K562 (cell line): ENCODE results near the gene KLK1. TPM values are rescaled to one million over a fixed set of nuclear protein-coding genes. Genes with fewer than 3 reads are reported as not detected.

Experiments
- ATAC-seq: fragments of 200-7000 bp; cut with Tn5 transposase; 3 replicates; pipeline ENCODE4 v1.9.1; 2020; ENCODE audit warnings: moderate library complexity
- BruUV-seq: library from RNA; stranded (reverse); fragments of 400-500 nt; replicated peaks from 2 replicates; lab custom pipeline; 2021; lab: Mats Ljungman, UMichigan
- CTCF ChIA-PET: fragments of 300-600 bp; formaldehyde crosslinking; extraction: SDS; loops from one replicate; lab custom pipeline; 2021; ENCODE audit warnings: low intra/inter-chr PET ratio; lab: Yijun Ruan, JAX
- POLR2A ChIA-PET: fragments of 300-600, 350-650 bp; sonication (Branson Sonifier 250); formaldehyde crosslinking; extraction: SDS; loops from one replicate; lab custom pipeline; 2021; ENCODE audit warnings: antibody characterized with exemption, inconsistent platforms; lab: Yijun Ruan, JAX
- DNase-seq, 4 experiments: peaks; one replicate each; pipeline versions ENCODE4 v3.0.0 to v3.0.0-alpha.2; 2011 to 2018; ENCODE audit warnings: low spot score in 3 of 4, mixed read lengths in 3 of 4; ENCODE audit errors: extremely low read depth in 1 of 4
- FAIRE-seq: peaks from 2 replicates; lab custom pipeline; 2011; peaks lifted over from hg19 to GRCh38; lab: Jason Lieb, UNC
- H2AFZ ChIP-seq: 2 replicates; pipeline ENCODE4 v1.6.0; 2011; ENCODE audit warnings: low read depth, low read length, control low read depth, inconsistent platforms
- H3K27ac ChIP-seq: fragments of 200-600 bp; 3 replicates; pipeline ENCODE4 v1.8.0; 2011; ENCODE audit warnings: low read depth, mild to moderate bottlenecking, control low read depth, inconsistent platforms, low read length, moderate library complexity, mixed read lengths; ENCODE audit errors: extremely low read depth
- H3K27me3 ChIP-seq, 2 experiments: fragments of 300-600 bp in 1 of 2; 2 replicates in 1 of 2; 3 replicates in 1 of 2; pipeline versions ENCODE4 v1.6.0 to v1.8.0; 2011; ENCODE audit warnings: inconsistent platforms in 2 of 2, low read length in 2 of 2, mild to moderate bottlenecking in 1 of 2, mixed read lengths in 1 of 2, moderate library complexity in 1 of 2; ENCODE audit not compliant: control insufficient read depth in 2 of 2, insufficient read depth in 2 of 2
- H3K36me3 ChIP-seq: fragments of 300-600 bp; 3 replicates; pipeline ENCODE4 v1.8.0; 2011; ENCODE audit warnings: mild to moderate bottlenecking, low read length, inconsistent platforms; ENCODE audit not compliant: control insufficient read depth, insufficient read depth
- H3K4me1 ChIP-seq, 2 experiments: fragments of 200-600 bp in 1 of 2; replicated peaks in 1 of 2; 2 replicates in 1 of 2; 3 replicates in 1 of 2; pipeline versions ENCODE4 v1.5.1 to v1.8.0; 2011; ENCODE audit warnings: inconsistent platforms in 2 of 2, low read length in 2 of 2, mild to moderate bottlenecking in 1 of 2, mixed read lengths in 1 of 2, moderate library complexity in 1 of 2; ENCODE audit not compliant: control insufficient read depth in 2 of 2, insufficient read depth in 2 of 2
- H3K4me2 ChIP-seq: 2 replicates; pipeline ENCODE4 v1.6.1; 2011; ENCODE audit warnings: low read length, control low read depth, inconsistent platforms, mixed read lengths; ENCODE audit not compliant: insufficient read depth
- H3K4me3 ChIP-seq: fragments of 200-600 bp; sonication (generic), shearing (Covaris generic); 2 replicates; pipeline ENCODE4 v1.5.1; 2016; ENCODE audit warnings: control low read depth, inconsistent platforms
- H3K79me2 ChIP-seq: fragments of 200-600 bp; 3 replicates; pipeline ENCODE4 v1.8.0; 2011; ENCODE audit warnings: low read length, inconsistent platforms; ENCODE audit not compliant: control insufficient read depth, insufficient read depth
- H3K9ac ChIP-seq, 2 experiments: 2 replicates each; pipeline versions ENCODE4 v1.6.0 to v1.6.1; 2011; ENCODE audit warnings: low read depth in 2 of 2, low read length in 2 of 2, control low read depth in 1 of 2, inconsistent platforms in 1 of 2, mild to moderate bottlenecking in 1 of 2, mixed read lengths in 1 of 2; ENCODE audit not compliant: insufficient read depth in 1 of 2
- H3K9me1 ChIP-seq: one replicate; pipeline ENCODE4 v1.6.0; 2011; ENCODE audit warnings: inconsistent platforms, mild to moderate bottlenecking, low read length, moderate library complexity; ENCODE audit not compliant: control insufficient read depth, insufficient read depth
- H3K9me3 ChIP-seq: replicated peaks from 2 replicates; pipeline ENCODE4 v1.5.1; 2011; ENCODE audit warnings: low read depth, low read length, inconsistent platforms; ENCODE audit not compliant: control insufficient read depth, insufficient read depth
- H4K20me1 ChIP-seq: replicated peaks from 2 replicates; pipeline ENCODE4 v1.6.1; 2011; ENCODE audit warnings: low read length, inconsistent platforms, mixed read lengths; ENCODE audit not compliant: control insufficient read depth, insufficient read depth
- ETS2 ChIP-seq: IDR thresholded peaks from 2 replicates; pipeline ENCODE4 v1.6.1; 2016; ENCODE audit warnings: borderline replicate concordance, missing genetic modification characterization, mild to moderate bottlenecking, moderate library complexity, missing compliant biosample characterization; ENCODE audit not compliant: poor library complexity, severe bottlenecking
- MTF1 ChIP-seq: fragments of 250-450 bp; sonication (Bioruptor Pico); IDR thresholded peaks from 2 replicates; pipeline ENCODE4 v1.9.0; 2021; ENCODE audit warnings: moderate library complexity, mild to moderate bottlenecking, inconsistent platforms, borderline replicate concordance
- NUFIP1 ChIP-seq: fragments of 450-650 bp; IDR thresholded peaks from 2 replicates; pipeline ENCODE4 v1.6.1; 2018; ENCODE audit not compliant: partially characterized antibody
- TAL1 ChIP-seq: fragments of 450-650 bp; IDR thresholded peaks from 2 replicates; pipeline ENCODE4 v1.6.1; 2016; ENCODE audit warnings: mild to moderate bottlenecking
- WGBS: fragments of 100-300 bp; shearing (Covaris generic); methylation state at CpG from one replicate; pipeline ENCODE4 v1.1.6; 2016; ENCODE audit warnings: low coverage, mixed read lengths; ENCODE audit not compliant: insufficient coverage; ENCODE audit errors: missing lambda C conversion rate; 5-methylcytosine and 5-hydroxymethylcytosine counted together
- in situ Hi-C: fragments of 300-500 bp; cut with MboI; formaldehyde crosslinking; loops from 4 replicates; pipeline ENCODE4 v1.15.0; 2018; ENCODE audit warnings: inconsistent platforms, mixed read lengths
- intact Hi-C: fragments of 100-400 bp; cut with micrococcal nuclease; formaldehyde crosslinking; loops from 2 replicates; pipeline ENCODE4 v1.14.2; 2022
- polyA plus RNA-seq, 8 experiments: library from polyadenylated mRNA; depleted of rRNA in 4 of 8; stranded (reverse) in 5 of 8; unstranded in 3 of 8; fragments of >200 nt; fragmentation: Nextera tagmentation in 2 of 8; fragmentation: Illumina TruSeq in 1 of 8; extraction: Ambion mirVana in 2 of 8; extraction: Trizol in 1 of 8; gene quantifications; 2 replicates each; pipeline versions ENCODE4 v1.2.1 to v1.2.3, GENCODE V29; 2011 to 2014; ENCODE audit warnings: inconsistent platforms in 1 of 8, missing spikeins in 1 of 8
- total RNA-seq, 7 experiments: library from RNA; depleted of rRNA in 6 of 7; stranded (reverse); fragments of >200 nt in 6 of 7; fragmentation: Illumina TruSeq in 2 of 7; extraction: Trizol in 2 of 7; gene quantifications; 2 replicates each; pipeline versions ENCODE4 v1.2.1 to v1.2.3, GENCODE V29; 2011 to 2021; ENCODE audit warnings: low replicate concordance in 1 of 7
- TF ChIP-seq, protein P1 (sequence below): fragments of 450-650 bp; IDR thresholded peaks from 2 replicates; pipeline ENCODE4 v1.7.0; 2016; ENCODE audit warnings: borderline replicate concordance
- TF ChIP-seq, protein P2 (sequence below): fragments of 450-650 bp; formaldehyde crosslinking; IDR thresholded peaks from 2 replicates; pipeline ENCODE4 v1.4.0; 2020; ENCODE audit warnings: mild to moderate bottlenecking, moderate library complexity
- TF ChIP-seq, protein P3 (sequence below): fragments of 200-800 bp; sonication (Bioruptor generic); IDR thresholded peaks from 2 replicates; pipeline ENCODE4 v1.6.1; 2016; ENCODE audit warnings: missing genetic modification characterization, missing compliant biosample characterization

KLK1 gene
- total and polyA plus RNA-seq, 9 of the 15 experiments (the other 6 are each of a cell fraction or from before 2014, with no cell fraction given) = 0.87 to 15.4 (median 9.1) TPM

DNA sequence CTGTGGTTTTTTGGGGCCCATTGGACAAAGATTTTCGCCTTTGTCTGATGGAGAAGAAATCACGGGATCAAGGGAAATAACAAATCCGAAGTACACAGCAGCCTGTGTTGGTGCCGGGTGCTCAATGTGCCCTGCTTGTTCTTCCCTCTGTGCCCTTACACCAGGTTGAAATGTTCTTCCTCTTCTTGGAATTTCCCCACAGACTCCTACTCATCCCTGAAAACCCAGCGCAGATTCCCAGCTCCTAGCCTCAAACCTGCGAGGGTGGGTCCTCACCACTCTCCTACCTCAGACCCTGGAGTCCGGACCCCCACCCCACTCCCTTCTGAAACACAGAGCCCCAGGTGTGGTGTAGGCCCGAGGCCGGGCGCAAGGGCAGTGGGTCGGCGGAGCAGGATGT, 38.3 kb downstream of the KLK1 start:
- BruUV-seq = no TSS peak
- intact Hi-C loops = no loop called here
- H3K9me1 ChIP-seq = no peaks in the 10 kb centered on the region
- ATAC-seq (no peak), DNase-seq (no peak), FAIRE-seq (no peak)
- no peaks in the 10 kb centered on the region for H3K27me3 ChIP-seq
- H3K4me1 ChIP-seq = peaks cover 7 to 15% of the 10 kb centered on the region in 2 experiments; a peak in 4 of 5 replicates
- H4K20me1 ChIP-seq = no peaks in the 10 kb centered on the region
- no peaks in the 10 kb centered on the region for H3K9me3 ChIP-seq
- H3K27ac ChIP-seq = no peak overlapping the region
- CTCF ChIA-PET = interaction anchor here (3.5 to 4.2 kb wide), 2 partner anchors 60 to 80 kb away, joined by 61 to 91 read pairs; partner anchors contain the start of gene CLEC11A
- H3K79me2 ChIP-seq = no peaks in the 10 kb centered on the region
- H3K9ac ChIP-seq = no peak overlapping the region
- TF ChIP-seq, protein P1, sequence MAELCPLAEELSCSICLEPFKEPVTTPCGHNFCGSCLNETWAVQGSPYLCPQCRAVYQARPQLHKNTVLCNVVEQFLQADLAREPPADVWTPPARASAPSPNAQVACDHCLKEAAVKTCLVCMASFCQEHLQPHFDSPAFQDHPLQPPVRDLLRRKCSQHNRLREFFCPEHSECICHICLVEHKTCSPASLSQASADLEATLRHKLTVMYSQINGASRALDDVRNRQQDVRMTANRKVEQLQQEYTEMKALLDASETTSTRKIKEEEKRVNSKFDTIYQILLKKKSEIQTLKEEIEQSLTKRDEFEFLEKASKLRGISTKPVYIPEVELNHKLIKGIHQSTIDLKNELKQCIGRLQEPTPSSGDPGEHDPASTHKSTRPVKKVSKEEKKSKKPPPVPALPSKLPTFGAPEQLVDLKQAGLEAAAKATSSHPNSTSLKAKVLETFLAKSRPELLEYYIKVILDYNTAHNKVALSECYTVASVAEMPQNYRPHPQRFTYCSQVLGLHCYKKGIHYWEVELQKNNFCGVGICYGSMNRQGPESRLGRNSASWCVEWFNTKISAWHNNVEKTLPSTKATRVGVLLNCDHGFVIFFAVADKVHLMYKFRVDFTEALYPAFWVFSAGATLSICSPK = no peak
- no peak for TF ChIP-seq TAL1
- TF ChIP-seq NUFIP1 = no peak
- TF ChIP-seq ETS2 (tag) = no peak
- TF ChIP-seq, protein P2, sequence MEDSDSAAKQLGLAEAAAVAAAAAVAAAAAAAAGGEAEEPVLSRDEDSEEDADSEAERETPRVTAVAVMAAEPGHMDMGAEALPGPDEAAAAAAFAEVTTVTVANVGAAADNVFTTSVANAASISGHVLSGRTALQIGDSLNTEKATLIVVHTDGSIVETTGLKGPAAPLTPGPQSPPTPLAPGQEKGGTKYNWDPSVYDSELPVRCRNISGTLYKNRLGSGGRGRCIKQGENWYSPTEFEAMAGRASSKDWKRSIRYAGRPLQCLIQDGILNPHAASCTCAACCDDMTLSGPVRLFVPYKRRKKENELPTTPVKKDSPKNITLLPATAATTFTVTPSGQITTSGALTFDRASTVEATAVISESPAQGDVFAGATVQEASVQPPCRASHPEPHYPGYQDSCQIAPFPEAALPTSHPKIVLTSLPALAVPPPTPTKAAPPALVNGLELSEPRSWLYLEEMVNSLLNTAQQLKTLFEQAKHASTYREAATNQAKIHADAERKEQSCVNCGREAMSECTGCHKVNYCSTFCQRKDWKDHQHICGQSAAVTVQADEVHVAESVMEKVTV (CRISPR knock-in tag) = no peak
- TF ChIP-seq, protein P3, sequence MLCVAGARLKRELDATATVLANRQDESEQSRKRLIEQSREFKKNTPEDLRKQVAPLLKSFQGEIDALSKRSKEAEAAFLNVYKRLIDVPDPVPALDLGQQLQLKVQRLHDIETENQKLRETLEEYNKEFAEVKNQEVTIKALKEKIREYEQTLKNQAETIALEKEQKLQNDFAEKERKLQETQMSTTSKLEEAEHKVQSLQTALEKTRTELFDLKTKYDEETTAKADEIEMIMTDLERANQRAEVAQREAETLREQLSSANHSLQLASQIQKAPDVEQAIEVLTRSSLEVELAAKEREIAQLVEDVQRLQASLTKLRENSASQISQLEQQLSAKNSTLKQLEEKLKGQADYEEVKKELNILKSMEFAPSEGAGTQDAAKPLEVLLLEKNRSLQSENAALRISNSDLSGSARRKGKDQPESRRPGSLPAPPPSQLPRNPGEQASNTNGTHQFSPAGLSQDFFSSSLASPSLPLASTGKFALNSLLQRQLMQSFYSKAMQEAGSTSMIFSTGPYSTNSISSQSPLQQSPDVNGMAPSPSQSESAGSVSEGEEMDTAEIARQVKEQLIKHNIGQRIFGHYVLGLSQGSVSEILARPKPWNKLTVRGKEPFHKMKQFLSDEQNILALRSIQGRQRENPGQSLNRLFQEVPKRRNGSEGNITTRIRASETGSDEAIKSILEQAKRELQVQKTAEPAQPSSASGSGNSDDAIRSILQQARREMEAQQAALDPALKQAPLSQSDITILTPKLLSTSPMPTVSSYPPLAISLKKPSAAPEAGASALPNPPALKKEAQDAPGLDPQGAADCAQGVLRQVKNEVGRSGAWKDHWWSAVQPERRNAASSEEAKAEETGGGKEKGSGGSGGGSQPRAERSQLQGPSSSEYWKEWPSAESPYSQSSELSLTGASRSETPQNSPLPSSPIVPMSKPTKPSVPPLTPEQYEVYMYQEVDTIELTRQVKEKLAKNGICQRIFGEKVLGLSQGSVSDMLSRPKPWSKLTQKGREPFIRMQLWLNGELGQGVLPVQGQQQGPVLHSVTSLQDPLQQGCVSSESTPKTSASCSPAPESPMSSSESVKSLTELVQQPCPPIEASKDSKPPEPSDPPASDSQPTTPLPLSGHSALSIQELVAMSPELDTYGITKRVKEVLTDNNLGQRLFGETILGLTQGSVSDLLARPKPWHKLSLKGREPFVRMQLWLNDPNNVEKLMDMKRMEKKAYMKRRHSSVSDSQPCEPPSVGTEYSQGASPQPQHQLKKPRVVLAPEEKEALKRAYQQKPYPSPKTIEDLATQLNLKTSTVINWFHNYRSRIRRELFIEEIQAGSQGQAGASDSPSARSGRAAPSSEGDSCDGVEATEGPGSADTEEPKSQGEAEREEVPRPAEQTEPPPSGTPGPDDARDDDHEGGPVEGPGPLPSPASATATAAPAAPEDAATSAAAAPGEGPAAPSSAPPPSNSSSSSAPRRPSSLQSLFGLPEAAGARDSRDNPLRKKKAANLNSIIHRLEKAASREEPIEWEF = no peak
- TF ChIP-seq MTF1 (CRISPR knock-in tag) = no peak
- in situ Hi-C loops = loop anchor here (5.0 to 10.0 kb wide), 3 partner anchors 78 to 431 kb away; no protein-coding TSS in a partner anchor
- H3K4me2 ChIP-seq = no peak overlapping the region
- POLR2A ChIA-PET = interaction anchor here (0.6 to 1.2 kb wide), 2 partner anchors 18 to 142 kb away, joined by 3 to 4 read pairs; no protein-coding TSS in a partner anchor
- no peak overlapping the region for H2AFZ ChIP-seq
- WGBS = 16% methylated on average over 10 of the region's 12 CpGs
- no peak overlapping the region for H3K4me3 ChIP-seq
- no peaks in the 10 kb centered on the region for H3K36me3 ChIP-seq
